Lower leg skin (tissue), 3 donors: ENCODE data around the gene SRCAP.

Source experiments
- POLR2A ChIP-seq, 2 donors: fragments of 450-650 bp; IDR thresholded peaks; one replicate each; pipeline ENCODE4 v1.6.1; 2016 to 2017; ENCODE audit warnings: antibody characterized with exemption in 2 of 2, mild to moderate bottlenecking in 1 of 2, moderate library complexity in 1 of 2
- TF ChIP-seq, protein P1 (sequence below), 3 donors: fragments of 450-650 bp; IDR thresholded peaks; one replicate each; pipeline ENCODE4 v1.5.1; 2016; ENCODE audit warnings: antibody characterized with exemption in 3 of 3, mild to moderate bottlenecking in 3 of 3, moderate library complexity in 2 of 3

DNA sequence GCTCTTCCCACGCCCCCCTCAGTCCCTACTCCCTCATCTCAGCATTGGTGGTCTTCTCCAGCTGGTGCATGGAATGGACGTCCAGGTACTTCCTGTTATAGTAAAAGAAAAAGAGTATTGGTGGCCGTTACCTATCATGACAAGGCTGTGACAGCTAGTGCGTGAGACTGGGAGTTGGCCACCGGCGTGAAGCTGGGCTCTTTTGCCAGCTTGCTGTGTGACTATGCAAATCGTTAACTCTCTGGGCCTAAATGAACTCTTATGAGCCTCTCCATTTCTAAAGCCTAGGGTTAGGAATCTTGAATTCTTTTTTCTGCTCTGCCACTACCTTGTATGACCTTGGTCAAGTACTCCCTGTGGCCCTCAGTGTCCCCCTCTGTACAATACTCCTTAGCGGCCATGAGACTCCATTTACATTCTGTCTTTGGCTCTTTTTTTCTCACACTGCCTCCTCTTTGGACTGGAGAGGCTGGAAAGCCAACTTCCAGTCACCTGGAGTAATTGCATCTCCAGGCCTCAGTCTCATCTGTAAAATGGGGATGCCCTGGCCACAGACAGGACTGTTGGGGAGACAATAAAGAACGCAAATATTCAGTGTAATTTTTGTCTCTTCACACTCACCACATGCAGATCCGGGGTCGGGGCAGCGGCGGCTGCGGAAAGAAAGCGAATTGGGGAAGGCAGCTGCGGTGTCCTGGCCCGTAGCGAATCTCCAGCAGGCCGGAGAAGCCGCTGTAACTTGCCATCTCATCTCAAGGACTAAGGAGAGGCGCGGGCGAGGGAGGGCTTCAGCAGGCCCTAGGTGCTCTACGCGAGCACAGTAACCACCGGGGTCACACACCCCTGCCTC, 61.8 kb downstream of the SRCAP start:
- TF ChIP-seq, protein P1, sequence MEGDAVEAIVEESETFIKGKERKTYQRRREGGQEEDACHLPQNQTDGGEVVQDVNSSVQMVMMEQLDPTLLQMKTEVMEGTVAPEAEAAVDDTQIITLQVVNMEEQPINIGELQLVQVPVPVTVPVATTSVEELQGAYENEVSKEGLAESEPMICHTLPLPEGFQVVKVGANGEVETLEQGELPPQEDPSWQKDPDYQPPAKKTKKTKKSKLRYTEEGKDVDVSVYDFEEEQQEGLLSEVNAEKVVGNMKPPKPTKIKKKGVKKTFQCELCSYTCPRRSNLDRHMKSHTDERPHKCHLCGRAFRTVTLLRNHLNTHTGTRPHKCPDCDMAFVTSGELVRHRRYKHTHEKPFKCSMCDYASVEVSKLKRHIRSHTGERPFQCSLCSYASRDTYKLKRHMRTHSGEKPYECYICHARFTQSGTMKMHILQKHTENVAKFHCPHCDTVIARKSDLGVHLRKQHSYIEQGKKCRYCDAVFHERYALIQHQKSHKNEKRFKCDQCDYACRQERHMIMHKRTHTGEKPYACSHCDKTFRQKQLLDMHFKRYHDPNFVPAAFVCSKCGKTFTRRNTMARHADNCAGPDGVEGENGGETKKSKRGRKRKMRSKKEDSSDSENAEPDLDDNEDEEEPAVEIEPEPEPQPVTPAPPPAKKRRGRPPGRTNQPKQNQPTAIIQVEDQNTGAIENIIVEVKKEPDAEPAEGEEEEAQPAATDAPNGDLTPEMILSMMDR (IDR thresholded peaks at IDR 0.05), result no peak
- TF ChIP-seq POLR2A (IDR thresholded peaks at IDR 0.05), result no peak
